B cell (primary cell): ENCODE data around the gene CCDC57.

Source experiments
- EZH2 ChIP-seq: IDR thresholded peaks from 2 replicates; pipeline ENCODE4 v1.6.1; 2012; ENCODE audit warnings: borderline replicate concordance, low read depth, mild to moderate bottlenecking, moderate library complexity, low read length; ENCODE audit not compliant: insufficient read depth, poor library complexity, severe bottlenecking
- TF ChIP-seq, protein P1 (sequence below): fragments of 200-600 bp; IDR thresholded peaks from one replicate; pipeline ENCODE4 v1.8.0; 2022; ENCODE audit warnings: antibody characterized with exemption, mild to moderate bottlenecking

DNA sequence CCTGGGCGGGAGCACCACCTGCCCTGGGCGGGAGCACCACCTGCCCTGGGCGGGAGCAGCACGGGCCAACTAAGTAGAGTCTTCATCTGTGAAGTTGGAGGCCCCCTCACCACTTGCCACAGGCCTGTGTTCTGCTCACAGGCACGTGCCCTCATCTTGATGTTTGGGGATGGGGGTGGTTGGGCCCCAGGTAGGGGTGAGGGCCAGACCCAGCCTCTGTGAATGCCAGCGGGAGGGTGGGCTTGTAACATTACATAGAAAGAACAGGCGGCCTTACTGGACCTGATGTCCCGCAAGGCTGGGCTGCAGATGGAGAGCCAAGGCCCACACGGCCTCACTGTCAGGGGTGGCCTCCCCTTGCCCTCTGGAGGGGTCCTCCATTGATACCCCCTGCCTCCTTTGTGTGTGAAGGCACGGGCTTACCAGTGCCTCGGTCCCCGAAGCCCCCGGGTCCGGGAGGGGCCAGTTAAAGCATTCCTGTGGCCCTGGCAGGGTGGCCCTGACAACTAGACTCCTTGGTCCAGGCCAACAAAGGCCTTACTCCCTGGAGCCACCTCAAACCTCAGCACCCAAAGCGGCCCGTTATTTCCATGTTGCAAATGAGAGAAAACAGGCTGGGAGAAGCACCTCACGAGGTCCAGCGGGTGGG, 15.1 kb upstream of the CCDC57 start:
- TF ChIP-seq, protein P1, sequence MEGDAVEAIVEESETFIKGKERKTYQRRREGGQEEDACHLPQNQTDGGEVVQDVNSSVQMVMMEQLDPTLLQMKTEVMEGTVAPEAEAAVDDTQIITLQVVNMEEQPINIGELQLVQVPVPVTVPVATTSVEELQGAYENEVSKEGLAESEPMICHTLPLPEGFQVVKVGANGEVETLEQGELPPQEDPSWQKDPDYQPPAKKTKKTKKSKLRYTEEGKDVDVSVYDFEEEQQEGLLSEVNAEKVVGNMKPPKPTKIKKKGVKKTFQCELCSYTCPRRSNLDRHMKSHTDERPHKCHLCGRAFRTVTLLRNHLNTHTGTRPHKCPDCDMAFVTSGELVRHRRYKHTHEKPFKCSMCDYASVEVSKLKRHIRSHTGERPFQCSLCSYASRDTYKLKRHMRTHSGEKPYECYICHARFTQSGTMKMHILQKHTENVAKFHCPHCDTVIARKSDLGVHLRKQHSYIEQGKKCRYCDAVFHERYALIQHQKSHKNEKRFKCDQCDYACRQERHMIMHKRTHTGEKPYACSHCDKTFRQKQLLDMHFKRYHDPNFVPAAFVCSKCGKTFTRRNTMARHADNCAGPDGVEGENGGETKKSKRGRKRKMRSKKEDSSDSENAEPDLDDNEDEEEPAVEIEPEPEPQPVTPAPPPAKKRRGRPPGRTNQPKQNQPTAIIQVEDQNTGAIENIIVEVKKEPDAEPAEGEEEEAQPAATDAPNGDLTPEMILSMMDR: no peak
- TF ChIP-seq EZH2: no peak
